ENCODE results near the gene GPR149.

DNA sequence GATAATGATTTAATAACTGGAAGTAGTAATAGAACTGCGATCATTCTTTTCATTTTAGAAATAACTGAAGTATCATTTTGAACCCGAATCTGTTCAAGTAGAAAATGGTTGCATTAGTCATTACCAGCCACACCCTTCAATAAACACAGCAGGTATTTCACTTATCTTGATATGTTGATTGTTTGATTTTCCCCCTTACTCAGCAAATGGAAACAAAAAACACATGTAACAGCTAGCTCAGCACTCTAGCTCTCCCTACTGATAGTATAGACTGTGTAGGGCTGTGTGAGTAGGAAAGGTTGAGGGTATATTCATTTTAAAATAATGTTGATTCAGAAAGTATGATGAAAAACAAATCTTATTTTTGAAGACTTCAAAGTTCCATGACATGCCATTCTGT lies 1.1 kb upstream of the GPR149 start:
- no peak for TF ChIP-seq POLR2A (IDR thresholded peaks at IDR 0.05; ENCODE audit: extremely low read depth, insufficient read length)
- TF ChIP-seq MYC (IDR thresholded peaks at IDR 0.05; ENCODE audit: low read depth, low read length), result no peak
- TF ChIP-seq, protein P1, sequence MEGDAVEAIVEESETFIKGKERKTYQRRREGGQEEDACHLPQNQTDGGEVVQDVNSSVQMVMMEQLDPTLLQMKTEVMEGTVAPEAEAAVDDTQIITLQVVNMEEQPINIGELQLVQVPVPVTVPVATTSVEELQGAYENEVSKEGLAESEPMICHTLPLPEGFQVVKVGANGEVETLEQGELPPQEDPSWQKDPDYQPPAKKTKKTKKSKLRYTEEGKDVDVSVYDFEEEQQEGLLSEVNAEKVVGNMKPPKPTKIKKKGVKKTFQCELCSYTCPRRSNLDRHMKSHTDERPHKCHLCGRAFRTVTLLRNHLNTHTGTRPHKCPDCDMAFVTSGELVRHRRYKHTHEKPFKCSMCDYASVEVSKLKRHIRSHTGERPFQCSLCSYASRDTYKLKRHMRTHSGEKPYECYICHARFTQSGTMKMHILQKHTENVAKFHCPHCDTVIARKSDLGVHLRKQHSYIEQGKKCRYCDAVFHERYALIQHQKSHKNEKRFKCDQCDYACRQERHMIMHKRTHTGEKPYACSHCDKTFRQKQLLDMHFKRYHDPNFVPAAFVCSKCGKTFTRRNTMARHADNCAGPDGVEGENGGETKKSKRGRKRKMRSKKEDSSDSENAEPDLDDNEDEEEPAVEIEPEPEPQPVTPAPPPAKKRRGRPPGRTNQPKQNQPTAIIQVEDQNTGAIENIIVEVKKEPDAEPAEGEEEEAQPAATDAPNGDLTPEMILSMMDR (IDR thresholded peaks at IDR 0.05; ENCODE audit: low read depth, low read length), result no peak
- TF ChIP-seq, protein P2, sequence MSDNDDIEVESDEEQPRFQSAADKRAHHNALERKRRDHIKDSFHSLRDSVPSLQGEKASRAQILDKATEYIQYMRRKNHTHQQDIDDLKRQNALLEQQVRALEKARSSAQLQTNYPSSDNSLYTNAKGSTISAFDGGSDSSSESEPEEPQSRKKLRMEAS (IDR thresholded peaks at IDR 0.05; ENCODE audit: low read depth, low read length), result no peak
